Mucosa of descending colon (tissue), 3 donors: Measurements from ENCODE around the gene ASXL1. TPM values are rescaled to one million over a fixed set of nuclear protein-coding genes. Genes with fewer than 3 reads are reported as not detected.

Experiments used
- ATAC-seq: fragments of 200-7000 bp; cut with Tn5 transposase; one replicate; pipeline ENCODE4 v1.9.1; 2020; ENCODE audit warnings: mild to moderate bottlenecking, moderate library complexity
- DNase-seq, 3 donors: peaks; one replicate each; pipeline ENCODE4 v3.0.0-alpha.2; 2020
- H3K36me3 ChIP-seq: fragments of 200-600 bp; one replicate; pipeline ENCODE4 v1.8.0; 2021; ENCODE audit warnings: low read depth, mild to moderate bottlenecking
- H3K4me1 ChIP-seq: fragments of 200-600 bp; one replicate; pipeline ENCODE4 v1.8.0; 2021; ENCODE audit warnings: low read depth, mild to moderate bottlenecking
- H3K4me3 ChIP-seq: fragments of 200-600 bp; one replicate; pipeline ENCODE4 v1.8.0; 2021; ENCODE audit warnings: mild to moderate bottlenecking
- H3K9me3 ChIP-seq: fragments of 200-600 bp; one replicate; pipeline ENCODE4 v1.8.0; 2021; ENCODE audit warnings: mild to moderate bottlenecking
- intact Hi-C, 2 donors: fragments of 100-400 bp; cut with DNase I in 1 of 2; cut with micrococcal nuclease in 1 of 2; formaldehyde crosslinking; loops; one replicate each; pipeline versions ENCODE4 v1.11.0 to v1.11.1; 2022; cut with DNase I, micrococcal nuclease
- total RNA-seq, 3 donors: library from RNA; stranded (reverse); fragmentation: NEBNext Ultra II Directional in 2 of 3; extraction: Animal tissue kit (Norgen Biotek cat#: 25700) in 2 of 3; gene quantifications; one replicate each; pipeline versions ENCODE4 v1.2.1 to v1.2.4, GENCODE V29; 2021 to 2023
- TF ChIP-seq, protein P1 (sequence below): fragments of 200-600 bp; IDR thresholded peaks from one replicate; pipeline ENCODE4 v1.8.0; 2022; ENCODE audit warnings: antibody characterized with exemption, mild to moderate bottlenecking
- donor health status: DM: no; HTN: no; CAD: no; lungs with moderate emphysema.
- donor health status: DM: no; HTN: no; CAD: no.
- donor health status: DM: no; HTN: yes; CAD: no.

Gene ASXL1
- total RNA-seq, 3 donors from 2014 or later: 47.4 to 78.9 (median 52.3) TPM

GRCh38 chr20:32460683-32461320 lies 102.7 kb downstream of the ASXL1 start:
- H3K9me3 ChIP-seq: no peaks in the 10 kb centered on the region
- peaks cover 31% of the 10 kb centered on the region for H3K4me1 ChIP-seq
- no peak for ATAC-seq
- H3K36me3 ChIP-seq: no peaks in the 10 kb centered on the region
- TF ChIP-seq, protein P1, sequence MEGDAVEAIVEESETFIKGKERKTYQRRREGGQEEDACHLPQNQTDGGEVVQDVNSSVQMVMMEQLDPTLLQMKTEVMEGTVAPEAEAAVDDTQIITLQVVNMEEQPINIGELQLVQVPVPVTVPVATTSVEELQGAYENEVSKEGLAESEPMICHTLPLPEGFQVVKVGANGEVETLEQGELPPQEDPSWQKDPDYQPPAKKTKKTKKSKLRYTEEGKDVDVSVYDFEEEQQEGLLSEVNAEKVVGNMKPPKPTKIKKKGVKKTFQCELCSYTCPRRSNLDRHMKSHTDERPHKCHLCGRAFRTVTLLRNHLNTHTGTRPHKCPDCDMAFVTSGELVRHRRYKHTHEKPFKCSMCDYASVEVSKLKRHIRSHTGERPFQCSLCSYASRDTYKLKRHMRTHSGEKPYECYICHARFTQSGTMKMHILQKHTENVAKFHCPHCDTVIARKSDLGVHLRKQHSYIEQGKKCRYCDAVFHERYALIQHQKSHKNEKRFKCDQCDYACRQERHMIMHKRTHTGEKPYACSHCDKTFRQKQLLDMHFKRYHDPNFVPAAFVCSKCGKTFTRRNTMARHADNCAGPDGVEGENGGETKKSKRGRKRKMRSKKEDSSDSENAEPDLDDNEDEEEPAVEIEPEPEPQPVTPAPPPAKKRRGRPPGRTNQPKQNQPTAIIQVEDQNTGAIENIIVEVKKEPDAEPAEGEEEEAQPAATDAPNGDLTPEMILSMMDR: no peak
- no peak overlapping the region for H3K4me3 ChIP-seq
- intact Hi-C loops: no loop called here
- DNase-seq: peak in 2 of 3 donors; percentile 36 to 37

GRCh38 chr20:32461836-32462600 lies 103.9 kb downstream of the ASXL1 start:
- peaks cover 42% of the 10 kb centered on the region for H3K4me1 ChIP-seq
- H3K9me3 ChIP-seq: no peaks in the 10 kb centered on the region
- no peak for ATAC-seq
- H3K36me3 ChIP-seq: no peaks in the 10 kb centered on the region
- intact Hi-C loops: no loop called here
- H3K4me3 ChIP-seq: no peak overlapping the region
- TF ChIP-seq, protein P1: no peak
- peak in 1 of 3 donors; percentile 55 for DNase-seq

- Histone ChIP-seq H3K4me3 (no peak overlapping the region), H3K9me3 (no peaks in the 10 kb centered on the region), H3K4me1 (peaks cover 53% of the 10 kb centered on the region), H3K36me3 (no peaks in the 10 kb centered on the region)
- peak; percentile 57 for ATAC-seq
- intact Hi-C loops: no loop called here
- TF ChIP-seq, protein P1: no peak
- DNase-seq: peak; percentile 76 to 85 (median 82)
These were observed 104.9 kb downstream of the ASXL1 start for GRCh38 chr20:32462900-32463641.

DNA sequence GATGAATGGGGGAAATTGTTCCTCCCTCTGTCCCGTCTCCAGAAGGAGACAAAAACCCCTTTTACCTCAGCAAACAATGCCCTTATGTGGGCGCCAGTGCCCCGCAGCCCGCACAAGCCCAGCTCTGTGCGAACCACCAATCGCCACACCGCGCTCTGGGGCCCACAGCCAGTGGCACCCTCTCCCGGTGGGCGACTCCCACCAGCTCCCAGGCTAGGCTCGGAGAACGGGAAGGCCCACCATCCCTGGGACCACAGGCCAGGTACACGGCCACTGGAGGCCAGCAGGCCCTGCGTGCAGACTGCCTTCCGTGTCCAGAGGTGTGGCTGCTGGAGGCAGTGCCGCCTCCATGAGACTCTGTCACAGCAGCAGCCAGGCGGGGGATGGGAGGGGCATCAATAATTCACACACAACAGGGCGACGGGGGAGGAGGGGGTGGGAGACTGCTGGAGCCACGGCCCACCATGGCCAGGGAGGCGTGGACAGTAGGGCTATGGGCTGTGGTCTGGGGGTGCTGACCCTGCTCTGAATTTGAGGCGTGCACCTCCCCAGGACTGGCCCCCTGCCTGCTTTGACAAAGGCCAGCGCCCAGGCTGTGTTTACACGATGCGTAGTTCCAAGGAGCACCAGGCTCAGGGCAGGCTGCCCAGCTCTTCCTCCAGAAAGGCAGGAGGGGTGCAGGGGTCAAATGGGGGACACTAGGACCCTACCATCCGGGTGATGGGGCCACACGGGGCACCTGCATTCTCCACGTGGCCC lies 105.7 kb downstream of the ASXL1 start:
- Histone ChIP-seq H3K36me3 (no peaks in the 10 kb centered on the region), H3K4me3 (no peak overlapping the region), H3K4me1 (peaks cover 60% of the 10 kb centered on the region), H3K9me3 (no peaks in the 10 kb centered on the region)
- peak; percentile 70 for ATAC-seq
- intact Hi-C loops: no loop called here
- TF ChIP-seq, protein P1: no peak
- DNase-seq: peak; percentile 85 to 88 (median 87)

DNA sequence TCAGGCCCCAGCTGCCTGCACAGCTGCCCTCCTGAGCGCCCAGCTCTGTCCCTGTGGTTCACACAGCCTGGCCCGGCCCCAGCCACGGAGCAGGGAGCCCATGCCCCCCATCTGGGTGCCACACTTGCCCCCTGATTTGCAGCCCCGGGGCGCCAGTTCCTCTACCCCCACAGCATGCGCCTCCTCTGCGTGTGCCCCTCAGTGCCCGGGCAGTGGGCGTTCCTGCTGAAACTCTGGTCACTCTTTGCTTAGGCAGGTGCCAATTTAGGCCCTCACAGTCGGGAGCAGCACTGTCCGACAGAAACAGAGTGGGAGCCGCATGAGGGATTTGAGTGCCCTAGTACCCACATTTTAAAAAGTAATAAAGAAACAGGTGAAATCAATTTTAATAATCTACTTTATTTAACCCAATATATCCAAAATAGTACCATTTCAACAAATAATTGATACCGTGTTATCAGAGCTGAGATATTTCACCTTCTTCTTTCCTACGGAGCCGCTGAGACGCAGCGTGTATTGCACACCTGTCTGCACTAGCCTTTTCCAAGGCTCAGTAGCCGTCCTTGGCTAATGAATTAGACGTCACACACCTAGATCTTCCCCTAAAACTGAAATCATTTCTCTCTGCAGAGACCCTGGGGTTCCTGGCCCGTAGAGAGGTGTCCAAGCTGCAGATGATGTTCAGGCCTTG lies 106.4 kb downstream of the ASXL1 start:
- no peak for ATAC-seq
- TF ChIP-seq, protein P1: no peak
- DNase-seq: no peak
- Histone ChIP-seq H3K9me3 (no peaks in the 10 kb centered on the region), H3K36me3 (no peaks in the 10 kb centered on the region), H3K4me1 (peaks cover 66% of the 10 kb centered on the region), H3K4me3 (no peak overlapping the region)
- intact Hi-C loops: no loop called here
